Loucy (cell line): Measurements from ENCODE around the gene TNRC6B.

ENCODE experiments used
- H2AFZ ChIP-seq: fragments of 200-600 bp; sonication (generic); 2 replicates; pipeline ENCODE4 v1.6.0; 2016; ENCODE audit warnings: antibody characterized with exemption, mild to moderate bottlenecking, low read length, moderate library complexity
- H3F3A ChIP-seq: fragments of 200-600 bp; 2 replicates; pipeline ENCODE4 v1.6.0; 2016; ENCODE audit warnings: antibody characterized with exemption, low read depth, mild to moderate bottlenecking
- H3K27me3 ChIP-seq: fragments of 200-600 bp; sonication (generic); 2 replicates; pipeline ENCODE4 v1.6.1; 2014; ENCODE audit warnings: low read length, mild to moderate bottlenecking; ENCODE audit not compliant: insufficient read depth, poor library complexity, severe bottlenecking
- H3K36me3 ChIP-seq: fragments of 200-600 bp; sonication (generic); 2 replicates; pipeline ENCODE4 v1.6.1; 2016; ENCODE audit warnings: low read length; ENCODE audit not compliant: insufficient read depth
- H3K4me1 ChIP-seq: fragments of 200-600 bp; sonication (generic); 2 replicates; pipeline ENCODE4 v1.5.1; 2014; ENCODE audit warnings: low read length, mild to moderate bottlenecking; ENCODE audit not compliant: insufficient read depth, poor library complexity, severe bottlenecking
- H3K4me2 ChIP-seq: fragments of 200-600 bp; sonication (generic); 2 replicates; pipeline ENCODE4 v1.6.0; 2014; ENCODE audit warnings: antibody characterized with exemption, low read length, low read depth, mild to moderate bottlenecking; ENCODE audit not compliant: poor library complexity, severe bottlenecking
- H3K4me3 ChIP-seq: fragments of 200-600 bp; sonication (generic); 2 replicates; pipeline ENCODE4 v1.5.1; 2014; ENCODE audit warnings: low read length, mild to moderate bottlenecking, mixed read lengths; ENCODE audit not compliant: poor library complexity, severe bottlenecking
- H3K79me2 ChIP-seq: fragments of 200-600 bp; sonication (generic); 2 replicates; pipeline ENCODE4 v1.6.1; 2014; ENCODE audit warnings: low read length; ENCODE audit not compliant: insufficient read depth
- H3K9ac ChIP-seq: fragments of 200-600 bp; sonication (generic); 2 replicates; pipeline ENCODE4 v1.6.0; 2014; ENCODE audit warnings: mild to moderate bottlenecking, low read depth, low read length, moderate library complexity; ENCODE audit not compliant: poor library complexity, severe bottlenecking
- H3K9me2 ChIP-seq: fragments of 200-600 bp; sonication (generic); replicated peaks from 2 replicates; pipeline ENCODE4 v1.6.1; 2016; ENCODE audit warnings: low read depth, low read length, mixed read lengths
- H3K9me3 ChIP-seq: fragments of 200-600 bp; sonication (generic); 2 replicates; pipeline ENCODE4 v1.6.1; 2014; ENCODE audit warnings: mild to moderate bottlenecking, antibody characterized with exemption, low read length, low read depth; ENCODE audit not compliant: insufficient read depth
- H4K20me1 ChIP-seq: fragments of 200-600 bp; sonication (generic); 2 replicates; pipeline ENCODE4 v1.6.0; 2014; ENCODE audit warnings: antibody characterized with exemption, low read length, mild to moderate bottlenecking; ENCODE audit not compliant: insufficient read depth, poor library complexity, severe bottlenecking
- EZH2phosphoT487 ChIP-seq: fragments of 200-600 bp; IDR thresholded peaks from 2 replicates; pipeline ENCODE4 v1.6.1; 2018; ENCODE audit warnings: antibody characterized with exemption, mild to moderate bottlenecking, moderate library complexity, borderline replicate concordance
- TF ChIP-seq, protein P1 (sequence below): fragments of 200-600 bp; sonication (generic); conservative IDR thresholded peaks from 2 replicates; pipeline ENCODE4 v1.5.1; 2014; ENCODE audit warnings: mild to moderate bottlenecking, antibody characterized with exemption, low read length

TNRC6B gene

DNA sequence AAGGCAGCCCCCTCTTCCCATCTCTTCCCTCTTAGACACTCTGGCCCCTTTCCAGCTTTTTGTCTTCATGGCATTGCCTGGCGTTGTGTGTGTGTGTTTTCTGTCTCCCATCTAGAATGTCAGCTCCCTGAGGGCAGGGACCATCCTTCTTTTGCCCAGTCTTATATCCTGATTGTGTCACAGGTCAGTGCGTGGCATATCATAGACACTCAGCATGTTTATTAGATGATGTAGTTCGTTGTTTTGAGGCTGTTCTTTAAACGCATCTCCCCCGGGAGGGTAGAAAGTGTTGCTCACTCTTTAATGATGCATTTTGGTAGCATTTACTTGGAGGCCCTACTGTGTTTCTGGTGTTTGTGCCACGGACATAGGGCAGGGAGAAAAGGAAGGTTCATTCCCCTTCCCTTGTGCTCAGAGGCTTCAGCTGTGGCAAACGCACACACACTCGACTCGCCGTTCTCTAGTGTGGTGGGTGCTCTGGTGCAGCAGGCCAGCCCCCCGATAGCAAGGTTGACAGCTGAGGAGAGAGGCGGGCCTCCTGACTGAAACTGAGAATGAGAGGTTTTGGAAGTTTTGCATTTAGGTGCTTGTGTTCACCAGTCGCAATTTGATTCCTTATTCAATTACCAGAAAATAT is 60.2 kb downstream of the TNRC6B start:
- Histone ChIP-seq H3K27me3 (no peaks in the 10 kb centered on the region), H4K20me1 (peaks cover 44% of the 10 kb centered on the region), H3K9me3 (no peaks in the 10 kb centered on the region), H3F3A (0 out of 2 replicates have a peak, but pooled peaks cover 4% of the 10 kb centered on the region), H3K79me2 (peaks cover 99% of the 10 kb centered on the region), H3K36me3 (peaks cover 19% of the 10 kb centered on the region; the same call in 1 of the 2 replicates), H3K9ac (no peak overlapping the region), H3K4me3 (no peak overlapping the region), H2AFZ (no peak overlapping the region), H3K4me1 (peaks cover 21% of the 10 kb centered on the region), H3K4me2 (no peak overlapping the region), H3K9me2 (no peaks in the 10 kb centered on the region)
- TF ChIP-seq, protein P1, sequence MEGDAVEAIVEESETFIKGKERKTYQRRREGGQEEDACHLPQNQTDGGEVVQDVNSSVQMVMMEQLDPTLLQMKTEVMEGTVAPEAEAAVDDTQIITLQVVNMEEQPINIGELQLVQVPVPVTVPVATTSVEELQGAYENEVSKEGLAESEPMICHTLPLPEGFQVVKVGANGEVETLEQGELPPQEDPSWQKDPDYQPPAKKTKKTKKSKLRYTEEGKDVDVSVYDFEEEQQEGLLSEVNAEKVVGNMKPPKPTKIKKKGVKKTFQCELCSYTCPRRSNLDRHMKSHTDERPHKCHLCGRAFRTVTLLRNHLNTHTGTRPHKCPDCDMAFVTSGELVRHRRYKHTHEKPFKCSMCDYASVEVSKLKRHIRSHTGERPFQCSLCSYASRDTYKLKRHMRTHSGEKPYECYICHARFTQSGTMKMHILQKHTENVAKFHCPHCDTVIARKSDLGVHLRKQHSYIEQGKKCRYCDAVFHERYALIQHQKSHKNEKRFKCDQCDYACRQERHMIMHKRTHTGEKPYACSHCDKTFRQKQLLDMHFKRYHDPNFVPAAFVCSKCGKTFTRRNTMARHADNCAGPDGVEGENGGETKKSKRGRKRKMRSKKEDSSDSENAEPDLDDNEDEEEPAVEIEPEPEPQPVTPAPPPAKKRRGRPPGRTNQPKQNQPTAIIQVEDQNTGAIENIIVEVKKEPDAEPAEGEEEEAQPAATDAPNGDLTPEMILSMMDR: no peak
- TF ChIP-seq EZH2phosphoT487: no peak

DNA sequence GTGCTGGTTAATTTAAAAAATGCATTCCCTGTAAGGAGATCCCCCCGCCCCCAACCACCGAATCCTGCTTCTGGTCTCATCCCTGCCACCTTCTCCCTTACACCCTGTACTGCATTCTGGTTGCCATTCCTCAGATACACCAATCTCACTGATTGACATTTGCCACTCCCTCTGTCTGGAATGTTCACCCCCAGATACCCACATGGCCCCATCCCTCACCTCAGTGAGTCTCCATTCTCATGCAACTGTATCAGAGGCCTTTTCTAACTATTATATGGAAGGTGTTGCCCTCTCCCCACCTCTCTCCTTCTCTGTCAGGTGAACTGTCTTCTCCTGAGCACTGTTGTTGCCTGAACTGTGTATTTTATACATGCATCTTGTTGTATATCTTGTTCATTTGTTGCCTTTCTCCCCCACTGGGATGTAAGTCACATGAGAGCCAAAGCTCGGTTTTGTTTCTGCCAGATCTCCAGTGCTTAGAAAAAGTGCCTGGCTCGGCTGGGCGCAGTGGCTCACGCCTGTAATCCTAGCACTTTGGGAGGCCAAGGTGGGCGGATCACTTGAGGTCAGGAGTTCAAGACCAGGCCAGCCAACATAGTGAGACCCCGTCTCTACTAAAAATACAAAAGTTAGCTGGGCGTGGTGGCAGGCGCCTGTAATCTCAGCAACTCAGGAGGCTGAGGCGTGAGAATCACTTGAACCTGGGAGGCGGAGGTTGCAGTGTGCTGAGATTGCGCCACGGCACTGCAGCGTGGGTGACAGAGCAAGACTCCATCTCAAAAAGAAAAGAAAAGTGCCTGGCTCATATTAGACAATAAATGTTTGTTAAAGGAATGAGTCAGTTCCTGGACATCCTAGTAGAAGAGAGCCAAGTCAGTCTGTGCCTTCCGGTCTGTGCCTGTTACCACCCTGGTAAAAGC is 61.0 kb downstream of the TNRC6B start:
- Histone ChIP-seq H3K4me3 (no peak overlapping the region), H3F3A (0 out of 2 replicates have a peak, but pooled peaks cover 4% of the 10 kb centered on the region), H3K4me1 (peaks cover 21% of the 10 kb centered on the region), H4K20me1 (peaks cover 52% of the 10 kb centered on the region), H3K36me3 (peaks cover 17% of the 10 kb centered on the region; the same call in 1 of the 2 replicates), H3K9me3 (no peaks in the 10 kb centered on the region), H3K9me2 (no peaks in the 10 kb centered on the region), H3K4me2 (no peak overlapping the region), H2AFZ (no peak overlapping the region), H3K27me3 (no peaks in the 10 kb centered on the region), H3K9ac (no peak overlapping the region), H3K79me2 (peaks cover 95% of the 10 kb centered on the region)
- no peak for TF ChIP-seq EZH2phosphoT487
- TF ChIP-seq, protein P1: no peak

DNA sequence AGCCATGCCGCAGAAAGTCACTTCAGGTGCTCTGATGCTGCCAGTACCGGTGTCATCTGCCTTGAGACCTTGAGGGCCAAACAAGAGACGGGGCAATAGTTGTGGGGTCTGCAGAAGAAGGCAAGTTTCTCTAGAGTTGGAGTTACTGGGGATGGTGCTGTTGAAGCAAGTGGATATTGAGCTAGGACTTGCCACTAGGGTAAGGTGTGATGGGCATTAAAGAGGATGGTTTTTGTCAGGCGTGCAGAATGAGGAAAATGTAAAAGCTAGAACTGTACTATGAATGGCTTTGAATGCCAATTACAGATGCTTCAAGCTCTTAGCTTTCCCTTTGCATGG is 61.6 kb downstream of the TNRC6B start:
- H3K4me1 ChIP-seq: peaks cover 26% of the 10 kb centered on the region
- TF ChIP-seq EZH2phosphoT487: no peak
- TF ChIP-seq, protein P1: no peak
- H3K79me2 ChIP-seq: peaks cover 94% of the 10 kb centered on the region
- H4K20me1 ChIP-seq: peaks cover 58% of the 10 kb centered on the region
- no peaks in the 10 kb centered on the region for H3K27me3 ChIP-seq
- no peaks in the 10 kb centered on the region for H3K9me3 ChIP-seq
- H3K4me3 ChIP-seq: no peak overlapping the region
- H3K9me2 ChIP-seq: no peaks in the 10 kb centered on the region
- H3K9ac ChIP-seq: no peak overlapping the region
- peaks cover 10% of the 10 kb centered on the region; the same call in 1 of the 2 replicates for H3K36me3 ChIP-seq
- H3F3A ChIP-seq: peaks cover 4% of the 10 kb centered on the region; the same call in 1 of the 2 replicates
- H3K4me2 ChIP-seq: no peak overlapping the region
- H2AFZ ChIP-seq: no peak overlapping the region
